NCI-H446 (cell line): ENCODE results near the gene NUP62.

Experiments used
- DNase-seq, 2 experiments: peaks; one replicate each; lab custom pipeline; 2025; lab: John Stamatoyannopoulos, UW

Gene NUP62

DNA sequence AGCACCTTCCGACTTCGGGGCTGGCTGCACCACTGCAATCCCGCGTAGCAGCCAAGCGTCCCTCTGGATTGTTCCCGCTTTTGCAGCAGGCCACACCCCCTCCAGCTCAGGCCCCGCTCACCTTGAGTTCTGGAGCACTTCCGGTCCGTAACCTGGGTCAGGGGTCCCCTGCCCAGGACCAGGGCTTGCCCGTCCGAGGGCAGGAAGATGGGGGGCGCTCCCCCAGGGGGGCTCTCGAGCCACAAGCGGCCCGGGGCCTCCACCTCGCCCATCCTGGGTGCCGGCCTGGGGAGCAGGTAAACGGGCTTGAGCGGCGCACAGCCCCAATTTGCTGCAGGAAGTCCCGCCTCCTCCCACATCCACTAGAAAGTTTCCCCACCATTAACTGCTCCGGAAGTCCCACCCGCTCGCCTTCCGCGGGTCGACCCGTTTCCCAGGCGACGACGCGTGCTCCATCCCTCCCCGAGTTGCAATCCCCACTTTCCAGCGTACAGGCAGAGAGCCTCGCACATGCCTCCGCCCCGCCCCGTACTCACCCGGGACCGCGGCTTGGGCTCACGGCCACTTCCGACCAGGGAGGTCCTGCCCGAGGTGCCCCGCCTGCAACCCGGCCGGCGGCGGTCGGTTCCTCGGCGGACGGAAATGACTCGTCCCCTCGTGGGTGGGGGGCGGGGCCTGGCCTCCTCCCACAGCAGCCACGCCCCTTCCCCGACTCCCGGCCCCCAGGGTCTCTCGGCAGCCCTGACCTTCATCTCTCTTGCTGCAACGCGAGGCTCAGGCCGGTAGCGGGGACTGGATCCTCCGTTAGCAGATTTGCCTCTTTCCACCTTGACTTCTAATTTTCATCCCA, 62.1 kb downstream of the NUP62 start, which contains the start of gene PNKP:
PNKP (minus strand) TSS at position 644 of the 850 bp plus-strand sequence; CDS start at position 272, 372 bp downstream.
- DNase-seq, result peak; percentile 96

DNA sequence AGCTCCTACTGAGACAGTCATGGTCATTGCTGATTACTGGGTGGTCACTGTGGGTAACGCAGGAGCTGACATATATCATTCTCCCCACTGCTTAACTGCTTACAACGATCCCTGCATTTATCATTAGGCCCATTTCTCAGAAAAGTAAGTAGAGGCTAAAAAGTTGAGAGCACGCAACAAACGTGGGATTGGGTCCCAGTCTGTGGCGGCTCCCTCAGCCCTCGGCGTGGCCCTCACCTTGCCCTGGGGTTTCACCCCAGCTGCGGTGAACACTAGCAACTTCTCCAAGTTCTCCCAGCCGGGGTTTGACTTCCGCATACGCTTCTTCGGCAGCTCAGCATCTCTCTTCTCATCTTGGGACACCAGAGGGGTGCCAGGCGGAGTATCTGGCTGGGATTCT, 64.4 kb downstream of the NUP62 start:
- DNase-seq, result no peak

DNA sequence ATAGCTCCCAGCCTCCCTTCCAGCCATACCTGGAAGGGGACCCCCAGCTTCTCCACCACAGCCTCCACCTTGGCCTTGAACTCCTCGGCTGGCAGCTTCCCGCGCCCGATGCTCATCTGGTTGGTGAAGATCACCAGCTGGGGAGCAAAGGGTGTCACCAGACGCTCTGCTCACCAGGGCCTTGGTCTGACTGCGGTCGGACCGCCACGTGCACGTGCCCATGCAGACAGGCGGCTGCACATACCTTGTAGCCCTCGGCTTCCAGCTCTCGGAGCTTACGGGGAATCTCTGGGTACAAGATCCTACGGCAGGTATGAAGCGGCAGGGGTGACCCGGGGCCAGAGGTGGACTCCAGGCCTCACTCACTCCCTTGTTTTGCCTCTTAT, 65.4 kb downstream of the NUP62 start:
- DNase-seq, result no peak

DNA sequence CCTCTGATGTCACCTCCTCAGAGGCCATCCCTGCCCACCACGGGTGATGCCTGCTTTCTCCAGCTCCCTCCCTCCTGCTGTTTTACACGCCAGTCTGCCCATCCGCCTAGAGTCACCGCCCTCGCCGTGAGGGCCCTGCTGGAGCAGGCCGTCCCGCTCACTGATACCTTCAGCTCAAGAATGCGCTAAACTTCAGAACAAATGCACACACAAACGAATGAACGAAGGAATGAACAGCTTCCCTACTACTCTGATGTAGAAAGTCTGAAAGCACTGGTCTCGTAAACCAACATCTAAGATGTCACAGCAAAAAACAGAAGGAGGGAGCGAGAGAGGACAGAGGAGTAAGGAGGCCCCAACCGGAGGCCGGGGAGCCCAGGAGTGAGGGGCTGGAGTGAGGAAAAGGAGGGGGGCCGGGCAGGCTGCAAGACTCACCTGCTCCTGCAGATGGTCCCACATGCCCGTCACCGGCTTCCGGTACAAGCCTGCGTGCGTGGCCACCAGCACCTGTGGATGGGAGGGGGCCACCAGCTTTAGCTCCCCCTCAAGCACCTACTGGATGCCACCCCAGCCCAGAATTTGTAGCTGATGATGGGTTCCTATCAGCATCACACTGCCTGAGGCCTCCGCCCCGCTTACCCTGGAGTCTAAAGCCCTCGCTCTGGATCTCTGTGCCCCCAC, 65.9 kb downstream of the NUP62 start:
- no peak for DNase-seq

DNA sequence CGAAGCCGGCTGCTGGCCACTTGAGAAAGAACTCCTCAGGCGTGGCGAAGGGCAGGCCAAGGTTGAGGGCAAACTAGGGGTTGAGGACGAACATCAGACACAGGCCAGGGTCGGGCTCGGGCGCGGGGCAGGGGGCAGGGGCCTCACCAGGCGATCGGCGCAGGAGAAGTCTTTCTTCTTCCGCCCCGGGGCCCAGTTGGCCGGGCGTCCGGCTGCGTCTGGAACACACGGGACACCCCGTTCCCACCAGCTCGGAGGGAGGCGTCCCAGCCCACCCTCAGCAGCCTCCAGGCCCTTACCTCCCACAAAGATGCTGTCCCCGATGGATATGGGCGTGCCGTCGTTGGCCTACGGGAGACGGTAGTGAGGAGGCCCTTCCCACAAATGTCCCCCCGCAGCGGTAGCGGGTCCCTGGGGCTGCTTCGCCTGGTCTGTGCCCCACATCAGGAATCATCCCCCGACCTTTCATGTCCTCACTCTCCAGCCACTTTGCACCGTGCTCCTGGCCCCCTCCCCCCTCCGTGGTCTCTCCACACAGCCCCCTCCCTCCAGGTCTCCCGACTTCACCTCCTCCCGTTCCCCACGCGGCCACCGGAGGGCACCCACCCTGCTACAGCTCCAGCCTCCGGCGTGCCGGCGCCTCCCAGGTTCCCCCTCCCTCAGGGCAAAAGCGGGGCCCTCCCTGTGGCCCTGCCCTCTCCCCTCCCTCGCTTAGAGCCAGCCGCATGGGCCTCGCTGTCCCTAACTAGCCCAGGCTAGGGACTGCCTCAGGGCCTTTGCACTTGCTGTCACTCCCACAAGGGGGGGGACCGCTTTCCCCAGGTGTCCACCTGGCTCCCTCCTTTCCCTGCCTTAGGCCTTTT, 66.7 kb downstream of the NUP62 start:
- DNase-seq, result no peak

DNA sequence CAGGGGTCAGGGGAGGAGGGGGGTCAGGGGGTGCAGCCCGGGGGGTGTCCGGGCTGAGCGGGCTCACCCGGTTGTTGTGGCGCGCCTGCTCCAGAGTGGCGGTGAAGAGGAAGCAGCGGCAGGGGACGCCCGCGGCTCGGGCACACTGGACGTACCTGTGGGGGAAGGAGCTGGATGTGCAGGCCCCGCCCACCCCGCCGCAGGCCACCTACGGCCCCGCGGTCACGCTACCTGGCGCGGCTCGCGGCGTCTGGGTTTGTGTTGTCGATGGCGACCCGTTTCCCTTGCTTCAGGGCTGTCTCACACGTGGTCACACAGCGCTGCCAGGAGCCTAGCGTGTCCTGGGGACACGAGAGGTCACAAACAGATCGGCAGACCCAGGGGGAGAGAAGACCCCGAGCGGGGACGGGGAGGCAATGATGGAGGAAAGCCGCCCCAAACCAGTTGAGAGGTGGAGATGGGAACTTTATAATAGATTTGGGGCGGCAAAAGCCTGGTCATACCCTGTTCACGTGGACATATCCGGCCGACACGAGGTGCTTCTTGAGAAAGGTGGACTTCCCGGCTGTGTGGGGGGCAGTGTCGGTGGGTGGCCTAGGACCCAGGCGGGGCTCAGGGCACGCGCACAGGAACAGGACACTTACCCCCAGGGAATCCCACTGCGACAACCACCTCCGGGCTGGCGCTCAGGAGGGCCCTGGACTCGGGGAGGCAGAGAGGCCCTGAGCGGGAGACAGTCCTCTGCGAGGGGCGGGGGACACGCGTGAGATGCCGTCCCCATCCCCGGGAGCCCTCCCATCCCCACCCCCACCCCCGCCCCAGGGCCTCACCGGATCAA, 67.5 kb downstream of the NUP62 start:
- no peak for DNase-seq

DNA sequence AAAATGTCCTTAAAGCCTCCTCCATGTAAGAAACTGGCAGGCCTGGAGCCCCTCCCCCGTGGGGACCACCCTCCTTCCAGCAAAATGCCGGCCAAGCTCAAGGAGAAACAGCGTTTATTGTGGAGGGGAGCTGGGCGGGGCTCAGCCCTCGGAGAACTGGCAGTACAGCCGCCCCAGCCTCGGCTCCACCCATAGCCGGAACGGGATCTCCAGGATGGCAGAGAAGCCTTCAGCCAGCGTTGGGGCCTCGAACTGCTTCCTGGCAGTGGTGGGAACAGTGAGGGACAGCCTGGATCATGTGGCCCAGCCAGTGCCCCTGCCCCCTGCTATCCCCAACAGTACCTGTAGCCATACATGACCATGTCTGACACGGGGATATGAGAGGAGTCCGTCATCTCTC, 68.2 kb downstream of the NUP62 start:
- DNase-seq, result no peak

DNA sequence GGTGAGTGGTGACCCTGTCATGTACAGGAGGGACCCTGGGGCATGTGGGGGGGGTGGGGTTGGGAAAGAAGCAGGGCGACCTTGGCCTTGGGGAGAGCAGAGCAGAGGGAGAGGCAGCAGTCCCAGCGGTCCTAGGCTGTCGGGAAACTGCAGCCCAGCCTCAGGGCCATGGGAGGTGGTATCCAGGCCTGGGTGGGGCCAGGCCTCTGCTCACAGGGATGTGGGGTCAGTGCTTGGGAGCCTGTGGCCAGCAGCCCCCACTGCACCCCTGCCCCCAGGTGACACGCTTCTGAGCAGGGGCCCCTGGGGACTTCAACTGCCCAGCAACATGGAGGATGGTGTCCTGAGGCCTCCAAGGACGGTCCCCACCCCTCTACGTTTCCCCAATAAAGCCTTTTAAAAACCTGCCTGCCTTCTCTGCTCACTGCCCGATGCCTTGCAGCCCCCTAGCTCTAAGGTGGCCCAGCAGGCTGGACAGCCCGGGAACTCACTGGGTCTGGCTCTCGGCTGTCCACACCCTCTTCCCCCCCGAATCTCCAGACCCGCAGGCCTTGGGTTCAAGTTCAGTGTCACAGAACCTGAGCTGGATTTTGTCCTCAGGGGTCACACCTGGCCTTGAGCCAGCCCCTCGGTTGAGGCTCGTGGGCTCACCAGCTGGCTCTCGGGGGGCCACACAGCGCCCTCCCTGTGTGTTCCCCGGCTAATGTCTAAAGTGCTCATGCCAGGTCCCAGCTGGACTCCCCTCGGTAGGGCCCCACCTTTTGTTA, 68.8 kb downstream of the NUP62 start:
- no peak for DNase-seq

DNA sequence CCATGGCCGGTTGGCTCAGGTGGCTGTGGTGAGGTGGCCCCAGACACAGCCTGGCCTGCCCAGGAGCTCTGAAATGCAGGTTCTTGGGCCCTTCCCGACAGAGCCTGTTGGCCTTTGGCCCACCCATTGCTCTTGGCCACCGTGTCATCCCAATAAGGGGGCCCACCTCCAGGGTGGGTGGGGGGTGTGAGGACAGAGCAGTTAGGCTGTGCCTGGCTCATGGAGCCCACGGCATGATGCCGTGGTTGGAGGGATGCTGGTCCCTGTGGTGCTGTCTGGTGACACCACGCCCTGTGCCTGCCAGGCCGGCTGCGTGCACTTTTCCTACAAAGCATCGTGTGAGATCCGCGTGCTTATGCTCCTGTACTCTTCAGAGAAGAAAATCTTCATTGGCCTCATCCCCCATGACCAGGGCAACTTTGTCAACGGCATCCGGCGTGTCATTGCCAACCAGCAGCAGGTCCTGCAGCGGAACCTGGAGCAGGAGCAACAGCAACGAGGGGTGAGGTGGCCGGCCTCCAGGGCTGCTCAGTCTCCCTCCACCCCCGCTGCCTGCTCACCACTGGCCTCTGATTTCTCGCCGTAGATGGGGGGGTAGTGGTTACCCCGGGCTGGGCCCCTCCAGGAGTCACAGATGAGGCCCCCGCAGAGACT, 69.5 kb downstream of the NUP62 start:
- no peak for DNase-seq

DNA sequence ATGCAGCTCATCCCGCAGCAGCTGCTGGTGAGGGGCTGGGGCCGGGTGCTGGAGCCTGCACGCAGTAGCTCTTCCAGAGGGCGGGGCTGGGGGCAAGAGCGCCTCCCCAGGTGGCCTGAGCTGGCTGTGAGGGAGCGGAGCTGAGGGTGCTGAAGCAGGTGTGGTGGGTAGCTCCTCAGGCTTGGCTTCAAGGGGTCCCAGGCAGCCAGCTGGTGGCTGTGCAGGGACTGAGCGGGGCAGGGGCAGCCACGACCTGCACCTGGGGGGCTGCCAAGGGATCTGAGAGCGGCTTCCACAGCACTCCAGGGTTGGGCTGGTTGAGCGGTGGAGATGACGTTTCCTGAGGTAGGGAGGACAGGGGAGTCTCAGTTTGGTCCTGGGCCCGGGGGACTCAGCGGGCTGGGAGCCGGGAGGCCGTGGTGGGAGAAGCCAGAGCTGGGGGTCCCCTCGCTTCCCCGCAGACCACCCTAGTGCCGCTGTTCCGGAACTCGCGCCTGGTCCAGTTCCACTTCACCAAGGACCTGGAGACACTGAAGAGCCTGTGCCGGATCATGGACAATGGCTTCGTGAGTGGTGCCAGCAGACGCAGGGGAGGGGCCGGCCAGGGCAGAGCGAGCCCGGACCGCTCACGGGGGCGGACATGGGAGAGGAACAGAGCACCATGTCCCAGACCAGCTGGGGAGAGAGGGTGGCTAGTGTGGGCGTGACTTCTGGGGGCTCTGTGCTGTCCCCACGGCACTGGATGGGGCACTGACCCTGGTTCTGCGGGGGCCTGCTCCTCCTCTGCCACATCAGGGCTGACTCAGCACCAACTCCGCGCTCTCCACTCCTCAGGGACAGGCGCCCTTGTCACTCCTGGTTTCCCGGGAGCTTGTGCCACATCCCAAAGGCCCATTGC, 71.0 kb downstream of the NUP62 start:
- DNase-seq, result no peak

DNA sequence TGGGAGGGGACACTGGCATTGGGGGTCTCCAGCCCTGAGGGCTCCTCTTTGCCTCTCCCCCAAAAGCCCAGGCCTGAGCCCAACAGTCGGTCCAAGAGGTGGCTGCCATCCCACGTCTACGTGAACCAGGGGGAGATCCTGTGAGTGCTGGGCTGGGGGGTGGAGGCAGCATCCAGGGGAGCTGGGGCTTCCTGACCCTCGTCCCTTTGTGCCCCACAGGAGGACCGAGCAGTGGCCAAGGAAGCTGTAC, 71.5 kb downstream of the NUP62 start:
- no peak for DNase-seq

DNA sequence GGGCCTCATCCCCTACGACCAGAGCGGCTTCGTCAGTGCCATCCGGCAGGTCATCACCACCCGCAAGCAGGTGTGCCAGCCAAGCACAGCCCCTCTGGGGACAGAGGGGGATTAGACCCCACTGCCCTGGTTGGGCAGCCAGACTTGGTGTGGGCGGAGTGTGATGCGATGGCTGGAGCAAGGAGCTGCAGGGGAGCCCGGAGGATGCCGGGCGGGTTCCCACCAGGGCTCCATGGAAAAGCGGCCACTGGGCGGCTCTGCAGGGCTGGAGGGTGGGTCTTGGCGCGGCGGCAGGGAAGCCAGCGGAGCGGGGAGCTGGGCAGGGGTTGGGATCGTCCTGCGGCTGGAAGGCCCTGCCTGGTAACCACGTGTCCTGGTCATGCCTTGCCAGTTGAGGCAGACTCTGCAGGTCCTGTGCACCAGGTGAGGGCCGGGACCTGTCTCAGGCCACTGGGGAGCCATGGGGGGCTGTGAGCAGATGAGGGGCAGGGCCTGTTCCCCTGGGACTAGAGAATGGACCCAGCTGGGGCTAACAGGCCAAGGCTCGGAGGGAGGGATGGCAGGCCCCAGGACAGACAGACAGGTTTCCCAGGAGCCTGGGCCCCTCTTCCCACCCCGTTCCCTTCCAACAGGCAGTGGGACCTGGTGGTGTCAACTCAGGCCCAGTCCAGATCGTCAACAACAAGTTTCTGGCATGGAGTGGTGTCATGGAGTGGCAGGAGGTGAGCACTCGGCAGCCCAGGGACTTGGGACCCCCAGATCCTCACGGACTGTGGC, 72.1 kb downstream of the NUP62 start:
- no peak for DNase-seq
